ENCODE measurements around the gene NSMF. TPM values are rescaled to one million over a fixed set of nuclear protein-coding genes. Genes with fewer than 3 reads are reported as not detected.

NSMF gene
- total and polyA plus RNA-seq, 4 donors, result 13.8 to 39.8 (median 30.1) TPM

DNA sequence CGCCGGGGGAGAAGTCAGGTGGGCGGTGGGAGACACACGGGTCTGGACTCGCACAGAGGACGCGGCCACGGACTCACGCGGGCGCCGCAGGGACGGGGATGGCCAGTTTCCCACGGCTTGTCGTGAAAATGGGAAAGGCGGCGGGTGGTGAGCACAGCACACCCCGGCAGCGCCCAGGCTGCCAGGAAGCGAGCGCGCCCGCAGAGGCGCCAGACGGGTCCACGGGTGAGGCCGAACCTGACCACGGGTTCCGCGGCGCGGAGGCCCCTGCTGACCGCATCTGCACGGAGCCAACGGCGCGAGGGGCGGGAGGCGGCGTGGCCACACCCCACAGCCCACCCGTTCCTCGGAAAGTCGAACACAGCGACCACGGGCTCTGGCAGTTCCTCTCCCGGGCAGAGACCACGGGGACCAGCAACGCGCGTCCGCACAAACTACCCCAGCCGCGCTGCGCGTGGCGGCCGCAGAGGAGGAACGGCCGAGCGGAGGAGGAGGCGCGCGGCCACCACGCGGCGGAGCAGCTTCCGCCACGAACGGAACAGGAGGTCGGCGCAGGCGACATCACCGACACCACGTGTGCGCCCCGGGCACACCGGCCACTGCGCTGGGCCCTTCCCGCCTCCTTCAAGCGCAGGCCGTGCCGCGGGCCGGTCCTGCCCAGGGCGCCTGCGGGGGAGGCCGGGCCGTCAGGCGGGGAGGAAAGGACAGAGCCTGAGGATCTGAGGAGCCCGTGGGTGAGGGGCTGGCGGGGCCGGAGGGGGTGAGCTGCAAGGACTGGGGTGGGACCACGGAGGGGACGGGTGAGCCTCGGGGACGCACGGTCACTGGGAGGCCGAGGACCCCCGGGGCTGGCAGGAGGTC, 41.7 kb downstream of the NSMF start:
- H3K9me3 ChIP-seq (ENCODE audit: control insufficient read depth in 4 of 4, insufficient read depth in 3 of 4, low read length in 3 of 4), result no peaks in the 10 kb centered on the region
- no peak for TF ChIP-seq CTCF (IDR thresholded peaks at IDR 0.05; ENCODE audit: control extremely low read depth, extremely low read depth)
- H3K4me3 ChIP-seq, result peak overlapping the region; percentile 6
- WGBS, 2 donors, result 80 to 92% methylated on average over 98 to 99 of the region's 99 CpGs
- H3K27ac ChIP-seq (ENCODE audit: low read depth in 1 of 2, low read length in 1 of 2), result peak overlapping the region in 1 of 2 donors; percentile 15
- peaks cover 0 to 3% (median 0%) of the 10 kb centered on the region in 4 donors for H3K36me3 ChIP-seq (ENCODE audit: control insufficient read depth in 4 of 4, insufficient read depth in 4 of 4, low read length in 4 of 4)
- peaks cover 0 to 12% (median 3%) of the 10 kb centered on the region in 5 donors for H3K4me1 ChIP-seq (ENCODE audit: control insufficient read depth in 5 of 5, insufficient read depth in 5 of 5, low read length in 5 of 5)
- no peak overlapping the region for H3K9ac ChIP-seq (ENCODE audit: insufficient read depth in 1 of 2, low read length in 2 of 2)
- ATAC-seq (ENCODE audit: insufficient read depth, low FRiP score) (no peak), DNase-seq (peak in 1 of 3 donors; percentile 22)
- no peaks in the 10 kb centered on the region for H3K27me3 ChIP-seq (ENCODE audit: control insufficient read depth in 3 of 3, insufficient read depth in 3 of 3, low read length in 2 of 3)

- no peaks in the 10 kb centered on the region for H3K9me3 ChIP-seq (ENCODE audit: control insufficient read depth in 4 of 4, insufficient read depth in 3 of 4, low read length in 3 of 4)
- ATAC-seq (ENCODE audit: insufficient read depth, low FRiP score), result no peak
- peak overlapping the region in 1 of 2 donors; percentile 32 for H3K27ac ChIP-seq (ENCODE audit: low read depth in 1 of 2, low read length in 1 of 2)
- no peak overlapping the region for H3K4me3 ChIP-seq
- DNase-seq, result no peak
- WGBS, 2 donors, result 88 to 95% methylated on average over 36 to 45 of the region's 45 CpGs
- H3K27me3 ChIP-seq (ENCODE audit: control insufficient read depth in 3 of 3, insufficient read depth in 3 of 3, low read length in 2 of 3), result no peaks in the 10 kb centered on the region
- peaks cover 0 to 5% (median 3%) of the 10 kb centered on the region in 5 donors for H3K4me1 ChIP-seq (ENCODE audit: control insufficient read depth in 5 of 5, insufficient read depth in 5 of 5, low read length in 5 of 5)
- no peak for TF ChIP-seq CTCF (IDR thresholded peaks at IDR 0.05; ENCODE audit: control extremely low read depth, extremely low read depth)
- H3K9ac ChIP-seq (ENCODE audit: insufficient read depth in 1 of 2, low read length in 2 of 2), result no peak overlapping the region
- peaks cover 0 to 3% (median 0%) of the 10 kb centered on the region in 4 donors for H3K36me3 ChIP-seq (ENCODE audit: control insufficient read depth in 4 of 4, insufficient read depth in 4 of 4, low read length in 4 of 4)
Measured at GRCh38 chr9:137416563-137417151, 42.5 kb downstream of the NSMF start.

- WGBS, 2 donors, result 97% methylated on average over 23 of the region's 23 CpGs
- Histone ChIP-seq H3K36me3 (ENCODE audit: control insufficient read depth in 4 of 4, insufficient read depth in 4 of 4, low read length in 4 of 4) (peaks cover 0 to 3% (median 0%) of the 10 kb centered on the region in 4 donors), H3K27ac (ENCODE audit: low read depth in 1 of 2, low read length in 1 of 2) (peak overlapping the region in 1 of 2 donors; percentile 32), H3K4me3 (no peak overlapping the region), H3K4me1 (ENCODE audit: control insufficient read depth in 5 of 5, insufficient read depth in 5 of 5, low read length in 5 of 5) (peaks cover 0 to 4% (median 0%) of the 10 kb centered on the region in 5 donors), H3K9me3 (ENCODE audit: control insufficient read depth in 4 of 4, insufficient read depth in 3 of 4, low read length in 3 of 4) (no peaks in the 10 kb centered on the region), H3K9ac (ENCODE audit: insufficient read depth in 1 of 2, low read length in 2 of 2) (no peak overlapping the region), H3K27me3 (ENCODE audit: control insufficient read depth in 3 of 3, insufficient read depth in 3 of 3, low read length in 2 of 3) (no peaks in the 10 kb centered on the region)
- TF ChIP-seq CTCF (IDR thresholded peaks at IDR 0.05; ENCODE audit: control extremely low read depth, extremely low read depth), result no peak
- no peak for DNase-seq
- no peak for ATAC-seq (ENCODE audit: insufficient read depth, low FRiP score)
Measured at GRCh38 chr9:137416006-137416562, 43.0 kb downstream of the NSMF start.

Data from lung (tissue), 12 donors.